HepG2 (cell line): Measurements from ENCODE around the gene STAM. TPM values are rescaled to one million over a fixed set of nuclear protein-coding genes. Genes with fewer than 3 reads are reported as not detected.

Source experiments
- ARNT2 ChIP-seq: sonication (generic); formaldehyde crosslinking; IDR thresholded peaks from 2 replicates; pipeline ENCODE4 v1.8.0; 2022; ENCODE audit warnings: mild to moderate bottlenecking, low read depth, missing genetic modification reagents, moderate library complexity
- CREM ChIP-seq, 2 experiments: sonication (generic) in 1 of 2; formaldehyde crosslinking in 1 of 2; IDR thresholded peaks; 2 replicates each; pipeline versions ENCODE4 v1.4.0 to v1.6.1; 2016 to 2020; ENCODE audit warnings: antibody characterized with exemption in 1 of 2, mild to moderate bottlenecking in 1 of 2, missing genetic modification reagents in 1 of 2
- GATAD2A ChIP-seq: IDR thresholded peaks from 2 replicates; pipeline ENCODE4 v1.6.1; 2016
- GLI4 ChIP-seq: sonication (generic); formaldehyde crosslinking; IDR thresholded peaks from 2 replicates; pipeline ENCODE4 v1.5.1; 2020; ENCODE audit warnings: missing genetic modification reagents, mild to moderate bottlenecking, moderate library complexity, borderline replicate concordance
- GTF3A ChIP-seq: sonication (generic); formaldehyde crosslinking; conservative IDR thresholded peaks from 2 replicates; pipeline ENCODE4 v1.4.0; 2020; ENCODE audit warnings: mild to moderate bottlenecking, missing genetic modification reagents
- NR2F1 ChIP-seq, 2 experiments: fragments of 450-650 bp in 1 of 2; formaldehyde crosslinking in 1 of 2; IDR thresholded peaks; 2 replicates each; pipeline versions ENCODE4 v1.5.0 to v1.6.1; 2016 to 2020; ENCODE audit warnings: mild to moderate bottlenecking in 1 of 2, missing compliant biosample characterization in 1 of 2, missing genetic modification reagents in 1 of 2, moderate library complexity in 1 of 2
- PHF20 ChIP-seq: sonication (generic); formaldehyde crosslinking; IDR thresholded peaks from 2 replicates; pipeline ENCODE4 v1.5.0; 2020; ENCODE audit warnings: mild to moderate bottlenecking, missing genetic modification reagents
- PHF5A ChIP-seq: IDR thresholded peaks from one replicate; pipeline ENCODE4 v1.6.1; 2018; ENCODE audit warnings: low read depth, missing genetic modification reagents; ENCODE audit not compliant: unreplicated experiment
- RBFOX2 ChIP-seq: fragments of 200-400 bp; formaldehyde crosslinking; IDR thresholded peaks from 2 replicates; pipeline ENCODE4 v1.6.1; 2017; ENCODE audit warnings: low read depth, mild to moderate bottlenecking, low read length
- ZC3H4 ChIP-seq: sonication (generic); formaldehyde crosslinking; IDR thresholded peaks from 2 replicates; pipeline ENCODE4 v1.4.0; 2020; ENCODE audit warnings: missing genetic modification reagents, borderline replicate concordance
- ZNF17 ChIP-seq: sonication (generic); formaldehyde crosslinking; IDR thresholded peaks from 2 replicates; pipeline ENCODE4 v1.5.0; 2020; ENCODE audit warnings: mild to moderate bottlenecking, missing genetic modification reagents
- ZNF441 ChIP-seq: sonication (generic); formaldehyde crosslinking; IDR thresholded peaks from 2 replicates; pipeline ENCODE4 v1.7.0; 2021; ENCODE audit warnings: missing genetic modification reagents, borderline replicate concordance
- ZNF563 ChIP-seq: sonication (generic); formaldehyde crosslinking; IDR thresholded peaks from 2 replicates; pipeline ENCODE4 v1.8.0; 2022; ENCODE audit warnings: mild to moderate bottlenecking, moderate library complexity, missing genetic modification reagents
- ZNF629 ChIP-seq: sonication (generic); formaldehyde crosslinking; conservative IDR thresholded peaks from 2 replicates; pipeline ENCODE4 v1.5.0; 2020; ENCODE audit warnings: missing genetic modification reagents
- ZNF816 ChIP-seq: sonication (generic); formaldehyde crosslinking; IDR thresholded peaks from 2 replicates; pipeline ENCODE4 v1.8.0; 2022; ENCODE audit warnings: missing genetic modification reagents, mild to moderate bottlenecking, borderline replicate concordance
- ZSCAN31 ChIP-seq: sonication (generic); formaldehyde crosslinking; IDR thresholded peaks from 2 replicates; pipeline ENCODE4 v1.5.0; 2020; ENCODE audit warnings: low read depth, mild to moderate bottlenecking, missing genetic modification reagents
- polyA plus RNA-seq, 8 experiments: library from polyadenylated mRNA; depleted of rRNA in 3 of 8; stranded (reverse) in 7 of 8; unstranded in 1 of 8; fragments of >200 nt; fragmentation: Illumina TruSeq in 4 of 8; extraction: Trizol in 4 of 8; gene quantifications; 2 replicates each; pipeline versions ENCODE4 v1.2.1 to v1.2.3, GENCODE V29; 2011 to 2016; ENCODE audit warnings: low read depth in 4 of 8, missing spikeins in 1 of 8, mixed read lengths in 1 of 8; ENCODE audit not compliant: insufficient read depth in 1 of 8
- total RNA-seq, 5 experiments: library from RNA; depleted of rRNA; stranded (reverse); fragments of >200 nt; fragmentation: Illumina TruSeq; extraction: Trizol; gene quantifications; 2 replicates each; pipeline ENCODE4 v1.2.3, GENCODE V29; 2016; ENCODE audit warnings: low read depth in 1 of 5
- TF ChIP-seq, protein P1 (sequence below): sonication (generic); formaldehyde crosslinking; IDR thresholded peaks from 2 replicates; pipeline ENCODE4 v1.8.0; 2022; ENCODE audit warnings: missing genetic modification reagents, mild to moderate bottlenecking, borderline replicate concordance
- TF ChIP-seq, protein P2 (sequence below): sonication (generic); formaldehyde crosslinking; conservative IDR thresholded peaks from 2 replicates; pipeline ENCODE4 v1.8.0; 2022; ENCODE audit warnings: low read depth, missing genetic modification reagents
- TF ChIP-seq, protein P3 (sequence below): sonication (generic); formaldehyde crosslinking; IDR thresholded peaks from 2 replicates; pipeline ENCODE4 v1.9.0; 2021; ENCODE audit warnings: missing genetic modification reagents, mild to moderate bottlenecking, borderline replicate concordance
- TF ChIP-seq, protein P4 (sequence below): IDR thresholded peaks from 2 replicates; pipeline ENCODE4 v1.6.1; 2016
- TF ChIP-seq, protein P5 (sequence below): sonication (generic); formaldehyde crosslinking; conservative IDR thresholded peaks from 2 replicates; pipeline ENCODE4 v1.8.1; 2023; ENCODE audit warnings: missing genetic modification reagents
- TF ChIP-seq, protein P6 (sequence below): sonication (generic); formaldehyde crosslinking; IDR thresholded peaks from 2 replicates; pipeline ENCODE4 v1.4.0; 2020; ENCODE audit warnings: missing genetic modification reagents, borderline replicate concordance

STAM gene
- total and polyA plus RNA-seq, 2 of the 13 experiments (the other 11 are each of a cell fraction or from before 2014, with no cell fraction given) = 19.5 to 25.1 TPM

DNA sequence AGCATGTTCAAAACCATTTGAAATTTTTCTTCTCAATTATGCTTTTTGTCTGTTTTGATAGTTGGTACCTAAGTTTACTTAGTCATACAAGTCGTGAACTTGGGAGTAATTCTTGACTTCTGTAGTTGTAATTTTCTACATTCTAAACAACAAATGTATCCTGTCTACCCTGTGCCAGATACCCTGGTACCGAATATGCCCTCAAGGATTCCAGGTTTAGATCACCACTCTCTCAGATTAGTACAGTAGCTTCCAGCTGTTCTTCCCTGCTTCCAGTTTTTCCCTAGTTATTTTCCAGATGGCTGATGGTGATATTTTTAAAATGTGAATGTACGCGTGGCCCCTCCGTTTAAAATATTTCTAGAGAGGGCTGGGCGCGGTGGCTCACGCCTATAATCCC is 6.5 kb downstream of the STAM start (continued):
- TF ChIP-seq CREM (IDR thresholded peaks at IDR 0.05) = no peak
- no peak for TF ChIP-seq CREM (CRISPR knock-in tag; IDR thresholded peaks at IDR 0.05)
- TF ChIP-seq NR2F1 (CRISPR knock-in tag; IDR thresholded peaks at IDR 0.05) = no peak
- TF ChIP-seq, protein P1, sequence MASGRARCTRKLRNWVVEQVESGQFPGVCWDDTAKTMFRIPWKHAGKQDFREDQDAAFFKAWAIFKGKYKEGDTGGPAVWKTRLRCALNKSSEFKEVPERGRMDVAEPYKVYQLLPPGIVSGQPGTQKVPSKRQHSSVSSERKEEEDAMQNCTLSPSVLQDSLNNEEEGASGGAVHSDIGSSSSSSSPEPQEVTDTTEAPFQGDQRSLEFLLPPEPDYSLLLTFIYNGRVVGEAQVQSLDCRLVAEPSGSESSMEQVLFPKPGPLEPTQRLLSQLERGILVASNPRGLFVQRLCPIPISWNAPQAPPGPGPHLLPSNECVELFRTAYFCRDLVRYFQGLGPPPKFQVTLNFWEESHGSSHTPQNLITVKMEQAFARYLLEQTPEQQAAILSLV (CRISPR knock-in tag) = no peak
- TF ChIP-seq PHF20 = no peak
- TF ChIP-seq, protein P2, sequence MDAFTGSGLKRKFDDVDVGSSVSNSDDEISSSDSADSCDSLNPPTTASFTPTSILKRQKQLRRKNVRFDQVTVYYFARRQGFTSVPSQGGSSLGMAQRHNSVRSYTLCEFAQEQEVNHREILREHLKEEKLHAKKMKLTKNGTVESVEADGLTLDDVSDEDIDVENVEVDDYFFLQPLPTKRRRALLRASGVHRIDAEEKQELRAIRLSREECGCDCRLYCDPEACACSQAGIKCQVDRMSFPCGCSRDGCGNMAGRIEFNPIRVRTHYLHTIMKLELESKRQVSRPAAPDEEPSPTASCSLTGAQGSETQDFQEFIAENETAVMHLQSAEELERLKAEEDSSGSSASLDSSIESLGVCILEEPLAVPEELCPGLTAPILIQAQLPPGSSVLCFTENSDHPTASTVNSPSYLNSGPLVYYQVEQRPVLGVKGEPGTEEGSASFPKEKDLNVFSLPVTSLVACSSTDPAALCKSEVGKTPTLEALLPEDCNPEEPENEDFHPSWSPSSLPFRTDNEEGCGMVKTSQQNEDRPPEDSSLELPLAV (CRISPR knock-in tag) = no peak
- no peak for TF ChIP-seq GATAD2A
- no peak for TF ChIP-seq ZNF629 (CRISPR knock-in tag)
- TF ChIP-seq ZNF563 (CRISPR knock-in tag) = no peak
- TF ChIP-seq, protein P3, sequence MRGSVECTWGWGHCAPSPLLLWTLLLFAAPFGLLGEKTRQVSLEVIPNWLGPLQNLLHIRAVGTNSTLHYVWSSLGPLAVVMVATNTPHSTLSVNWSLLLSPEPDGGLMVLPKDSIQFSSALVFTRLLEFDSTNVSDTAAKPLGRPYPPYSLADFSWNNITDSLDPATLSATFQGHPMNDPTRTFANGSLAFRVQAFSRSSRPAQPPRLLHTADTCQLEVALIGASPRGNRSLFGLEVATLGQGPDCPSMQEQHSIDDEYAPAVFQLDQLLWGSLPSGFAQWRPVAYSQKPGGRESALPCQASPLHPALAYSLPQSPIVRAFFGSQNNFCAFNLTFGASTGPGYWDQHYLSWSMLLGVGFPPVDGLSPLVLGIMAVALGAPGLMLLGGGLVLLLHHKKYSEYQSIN = no peak
- TF ChIP-seq, protein P4, sequence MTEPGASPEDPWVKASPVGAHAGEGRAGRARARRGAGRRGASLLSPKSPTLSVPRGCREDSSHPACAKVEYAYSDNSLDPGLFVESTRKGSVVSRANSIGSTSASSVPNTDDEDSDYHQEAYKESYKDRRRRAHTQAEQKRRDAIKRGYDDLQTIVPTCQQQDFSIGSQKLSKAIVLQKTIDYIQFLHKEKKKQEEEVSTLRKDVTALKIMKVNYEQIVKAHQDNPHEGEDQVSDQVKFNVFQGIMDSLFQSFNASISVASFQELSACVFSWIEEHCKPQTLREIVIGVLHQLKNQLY (CRISPR knock-in tag) = no peak
- TF ChIP-seq RBFOX2 = peak; percentile 37; the same call in 1 of the 2 replicates
- peak; percentile 19 for TF ChIP-seq PHF5A
- no peak for TF ChIP-seq ZSCAN31 (CRISPR knock-in tag)
- TF ChIP-seq ZC3H4 = no peak
- no peak for TF ChIP-seq ARNT2 (CRISPR knock-in tag)
- TF ChIP-seq, protein P5, sequence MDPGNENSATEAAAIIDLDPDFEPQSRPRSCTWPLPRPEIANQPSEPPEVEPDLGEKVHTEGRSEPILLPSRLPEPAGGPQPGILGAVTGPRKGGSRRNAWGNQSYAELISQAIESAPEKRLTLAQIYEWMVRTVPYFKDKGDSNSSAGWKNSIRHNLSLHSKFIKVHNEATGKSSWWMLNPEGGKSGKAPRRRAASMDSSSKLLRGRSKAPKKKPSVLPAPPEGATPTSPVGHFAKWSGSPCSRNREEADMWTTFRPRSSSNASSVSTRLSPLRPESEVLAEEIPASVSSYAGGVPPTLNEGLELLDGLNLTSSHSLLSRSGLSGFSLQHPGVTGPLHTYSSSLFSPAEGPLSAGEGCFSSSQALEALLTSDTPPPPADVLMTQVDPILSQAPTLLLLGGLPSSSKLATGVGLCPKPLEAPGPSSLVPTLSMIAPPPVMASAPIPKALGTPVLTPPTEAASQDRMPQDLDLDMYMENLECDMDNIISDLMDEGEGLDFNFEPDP = 0 out of 2 replicates have a peak, but pooled peaks have one; percentile 14
- no peak for TF ChIP-seq GTF3A (CRISPR knock-in tag)
- no peak for TF ChIP-seq ZNF816
- TF ChIP-seq ZNF17 (CRISPR knock-in tag) = no peak
- no peak for TF ChIP-seq GLI4 (CRISPR knock-in tag)
- TF ChIP-seq ZNF441 (CRISPR knock-in tag) = no peak
- TF ChIP-seq, protein P6, sequence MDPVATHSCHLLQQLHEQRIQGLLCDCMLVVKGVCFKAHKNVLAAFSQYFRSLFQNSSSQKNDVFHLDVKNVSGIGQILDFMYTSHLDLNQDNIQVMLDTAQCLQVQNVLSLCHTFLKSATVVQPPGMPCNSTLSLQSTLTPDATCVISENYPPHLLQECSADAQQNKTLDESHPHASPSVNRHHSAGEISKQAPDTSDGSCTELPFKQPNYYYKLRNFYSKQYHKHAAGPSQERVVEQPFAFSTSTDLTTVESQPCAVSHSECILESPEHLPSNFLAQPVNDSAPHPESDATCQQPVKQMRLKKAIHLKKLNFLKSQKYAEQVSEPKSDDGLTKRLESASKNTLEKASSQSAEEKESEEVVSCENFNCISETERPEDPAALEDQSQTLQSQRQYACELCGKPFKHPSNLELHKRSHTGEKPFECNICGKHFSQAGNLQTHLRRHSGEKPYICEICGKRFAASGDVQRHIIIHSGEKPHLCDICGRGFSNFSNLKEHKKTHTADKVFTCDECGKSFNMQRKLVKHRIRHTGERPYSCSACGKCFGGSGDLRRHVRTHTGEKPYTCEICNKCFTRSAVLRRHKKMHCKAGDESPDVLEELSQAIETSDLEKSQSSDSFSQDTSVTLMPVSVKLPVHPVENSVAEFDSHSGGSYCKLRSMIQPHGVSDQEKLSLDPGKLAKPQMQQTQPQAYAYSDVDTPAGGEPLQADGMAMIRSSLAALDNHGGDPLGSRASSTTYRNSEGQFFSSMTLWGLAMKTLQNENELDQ (CRISPR knock-in tag) = no peak
